ENCODE data around the gene PTCRA.
"Not testable (repeated sequence)": the region's sequence is repeated elsewhere in the genome, so short reads cannot be mapped to it uniquely, and the experiment has no call there.

PTCRA gene

DNA sequence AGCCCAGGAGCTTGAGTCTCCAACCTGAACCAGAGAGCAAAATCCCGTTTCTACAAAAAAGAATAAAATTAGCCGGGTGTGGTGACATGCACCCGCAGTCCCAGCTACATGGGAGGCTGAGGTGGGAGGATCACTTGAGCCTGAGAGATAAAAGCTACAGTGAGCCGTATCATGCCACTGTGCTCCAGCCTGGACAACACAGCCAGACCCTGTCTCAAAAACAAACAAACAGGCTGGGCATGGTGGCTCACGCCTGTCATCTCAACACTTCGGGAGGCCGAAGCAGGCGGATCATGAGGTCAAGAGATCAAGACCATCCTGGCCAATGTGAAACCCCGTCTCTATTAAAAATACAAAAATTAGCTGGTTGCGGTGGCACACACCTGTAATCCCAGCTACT lies 11.4 kb upstream of the PTCRA start:
- no peak for DNase-seq

DNA sequence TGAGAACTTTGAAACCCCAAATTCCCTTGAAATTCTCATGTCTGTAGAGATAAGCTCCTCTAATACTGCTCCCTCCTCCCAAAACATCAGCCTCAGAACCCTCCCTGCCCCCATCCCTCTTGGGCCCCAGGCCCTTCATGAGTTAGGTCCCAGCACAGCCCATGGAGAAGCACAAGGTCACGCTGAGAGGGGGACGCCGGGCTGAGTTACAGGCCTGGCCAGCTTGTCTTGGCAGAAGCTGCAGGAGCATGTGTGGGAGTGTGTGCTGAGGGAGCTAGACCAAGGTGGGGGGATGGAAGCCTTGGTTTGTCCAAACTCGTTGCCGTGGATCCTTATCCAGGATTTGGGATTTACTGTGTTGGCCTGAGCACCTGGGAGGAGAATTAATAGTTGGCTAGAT lies 8.5 kb upstream of the PTCRA start:
- DNase-seq: no peak

DNA sequence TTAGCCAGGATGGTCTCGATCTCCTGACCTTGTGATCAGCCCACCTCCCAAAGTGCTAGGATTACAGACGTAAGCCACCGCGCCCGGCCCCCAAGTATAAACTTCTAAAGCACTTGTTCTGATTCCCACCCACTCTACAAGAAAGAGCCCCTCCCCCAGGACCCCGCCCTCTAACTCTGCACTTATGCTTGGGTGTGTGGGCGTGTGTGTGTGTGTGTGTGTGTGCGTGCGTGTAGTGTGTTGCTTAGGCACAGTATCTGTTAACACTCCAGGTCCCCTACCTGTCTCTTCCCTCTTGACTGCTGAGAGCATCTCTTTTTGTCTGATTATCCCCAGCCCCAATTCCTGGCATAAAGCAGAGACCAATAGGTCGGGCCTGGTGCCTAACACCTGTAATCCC lies 6.0 kb upstream of the PTCRA start:
- DNase-seq: no peak

DNA sequence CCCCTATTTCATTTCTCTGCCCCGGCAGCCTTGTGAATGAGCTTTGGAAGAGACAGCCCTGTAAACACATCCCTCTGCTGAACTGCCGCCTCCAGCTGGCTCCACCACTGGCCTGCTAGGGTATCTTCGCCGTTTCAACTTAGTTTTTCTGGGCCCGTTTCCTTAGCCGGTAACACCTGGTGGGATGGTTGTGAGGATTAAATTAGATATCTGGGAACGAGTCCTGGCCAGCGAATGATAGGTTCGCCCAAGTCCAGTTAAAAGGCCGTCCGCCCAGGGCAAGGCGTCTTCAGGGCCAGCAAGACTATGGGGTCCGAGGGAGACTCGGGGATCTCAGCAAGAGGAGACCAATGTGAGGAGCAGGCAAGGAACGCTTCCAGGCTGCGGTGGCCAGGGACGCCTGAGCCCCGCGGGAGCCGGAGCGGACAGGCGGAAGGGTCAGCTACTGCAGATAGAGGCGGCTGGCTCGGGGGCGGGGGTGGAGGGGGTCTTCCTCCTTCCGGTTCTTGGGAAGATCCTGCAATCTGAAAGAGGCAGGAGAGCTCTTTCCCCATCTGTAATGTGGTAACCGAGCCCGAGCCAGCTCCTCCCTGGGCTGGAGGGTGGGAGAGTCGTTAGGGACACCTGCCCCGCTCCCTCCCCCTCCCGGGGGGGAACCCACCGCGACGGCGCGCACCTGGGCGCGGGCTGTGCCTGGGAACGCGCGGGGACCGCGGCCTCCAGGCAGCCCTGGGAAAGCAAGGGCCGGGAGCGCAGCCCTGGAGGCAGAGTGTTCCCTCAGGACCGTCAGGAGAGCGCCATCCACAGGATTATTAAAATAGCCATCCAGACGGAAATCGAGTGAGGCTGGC lies 4.5 kb upstream of the PTCRA start:
- DNase-seq: no peak

DNA sequence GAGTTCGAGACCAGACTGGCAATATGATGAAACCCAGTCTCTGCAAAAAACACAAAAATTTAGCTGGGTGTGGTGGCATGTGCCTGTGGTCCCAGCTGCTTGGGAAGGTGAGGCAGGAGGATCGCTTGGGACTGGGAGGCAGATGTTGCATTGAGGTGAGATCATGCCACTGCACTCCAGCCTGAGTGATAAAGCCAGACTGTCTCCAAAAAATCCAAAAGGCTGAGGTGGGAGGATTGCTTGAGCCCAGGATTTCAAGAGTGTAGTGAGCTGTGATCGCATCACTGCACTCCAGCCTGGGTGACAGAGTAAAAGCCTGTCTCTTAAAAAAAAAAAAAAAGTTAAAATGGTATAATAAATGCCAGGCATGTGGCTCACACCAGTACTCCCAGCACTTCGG lies 1.3 kb upstream of the PTCRA start:
- DNase-seq: no peak

DNA sequence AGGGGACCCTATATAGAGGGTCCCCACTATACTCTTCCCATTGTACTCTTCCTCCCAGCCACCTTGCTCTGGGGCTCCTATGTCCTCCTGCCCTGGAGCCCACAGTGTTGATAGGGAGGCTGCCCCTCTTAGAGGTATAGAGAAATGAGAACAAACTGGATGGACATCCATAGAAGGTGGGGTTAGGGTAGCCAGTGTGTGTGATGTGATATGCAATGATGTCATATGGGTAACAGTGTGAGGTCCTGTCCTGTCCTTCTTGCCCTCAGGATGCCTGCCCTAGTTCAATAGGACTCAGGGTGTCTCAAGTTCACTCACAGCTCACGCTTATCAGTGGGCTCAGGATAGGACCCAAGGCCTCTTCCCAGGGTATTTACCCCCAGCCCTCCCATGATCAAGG lies 435 bp downstream of the PTCRA start:
- no peak for DNase-seq

DNA sequence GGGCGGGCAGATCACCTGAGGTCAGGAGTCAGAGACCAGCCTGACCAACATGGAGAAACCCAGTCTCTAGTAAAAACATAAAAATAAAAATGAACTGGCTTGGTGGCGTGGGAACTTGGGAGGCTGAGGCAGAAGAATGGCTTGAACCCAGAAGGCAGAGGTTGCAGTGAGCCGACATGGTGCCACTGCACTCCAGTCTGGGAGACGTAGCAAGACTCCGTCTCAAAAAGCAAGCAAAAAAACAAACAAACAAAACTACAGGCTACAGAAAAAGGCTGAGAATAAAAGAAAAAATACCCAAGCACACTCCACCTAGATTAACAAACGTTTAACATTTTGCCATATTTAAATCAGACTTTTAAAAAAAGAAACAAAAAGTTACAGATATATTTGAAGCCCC lies 5.9 kb downstream of the PTCRA start:
- no peak for DNase-seq

DNA sequence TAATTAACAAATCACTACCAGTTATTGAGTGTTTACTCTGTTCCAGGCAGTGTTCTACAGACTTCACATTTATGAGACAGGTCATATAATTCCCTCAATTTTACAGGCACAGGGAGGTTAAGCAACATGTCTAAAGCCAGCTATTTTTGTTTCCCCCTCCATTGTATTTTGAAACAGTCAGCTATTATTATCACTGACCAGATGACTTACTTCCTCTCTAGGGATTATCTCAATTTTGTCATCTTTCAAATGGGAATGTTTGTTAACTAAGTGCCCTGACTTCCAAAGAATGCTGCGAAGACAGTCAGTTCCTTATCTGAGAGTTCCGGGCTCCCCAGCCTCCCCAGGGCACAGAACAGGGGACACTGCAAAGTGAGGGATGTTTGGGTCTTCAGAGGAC lies 7.8 kb downstream of the PTCRA start:
- DNase-seq: no peak

DNA sequence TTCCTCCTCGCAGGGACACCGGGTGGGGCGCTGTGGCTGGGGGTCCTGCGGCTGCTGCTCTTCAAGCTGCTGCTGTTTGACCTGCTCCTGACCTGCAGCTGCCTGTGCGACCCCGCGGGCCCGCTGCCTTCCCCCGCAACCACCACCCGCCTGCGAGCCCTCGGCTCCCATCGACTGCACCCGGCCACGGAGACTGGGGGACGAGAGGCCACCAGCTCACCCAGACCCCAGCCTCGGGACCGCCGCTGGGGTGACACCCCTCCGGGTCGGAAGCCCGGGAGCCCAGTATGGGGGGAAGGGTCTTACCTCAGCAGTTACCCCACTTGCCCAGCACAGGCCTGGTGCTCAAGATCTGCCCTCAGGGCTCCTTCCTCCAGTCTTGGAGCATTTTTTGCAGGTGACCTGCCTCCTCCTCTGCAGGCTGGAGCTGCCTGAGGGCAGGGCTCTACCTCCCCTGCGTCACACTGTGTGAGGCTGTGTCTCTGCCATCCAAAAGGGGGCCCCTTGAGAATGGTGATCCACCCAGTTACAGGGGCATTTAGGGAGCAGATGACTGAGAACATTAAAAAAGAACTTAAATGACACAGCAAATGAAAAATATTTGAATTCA lies 9.5 kb downstream of the PTCRA start:
- DNase-seq: no peak

DNA sequence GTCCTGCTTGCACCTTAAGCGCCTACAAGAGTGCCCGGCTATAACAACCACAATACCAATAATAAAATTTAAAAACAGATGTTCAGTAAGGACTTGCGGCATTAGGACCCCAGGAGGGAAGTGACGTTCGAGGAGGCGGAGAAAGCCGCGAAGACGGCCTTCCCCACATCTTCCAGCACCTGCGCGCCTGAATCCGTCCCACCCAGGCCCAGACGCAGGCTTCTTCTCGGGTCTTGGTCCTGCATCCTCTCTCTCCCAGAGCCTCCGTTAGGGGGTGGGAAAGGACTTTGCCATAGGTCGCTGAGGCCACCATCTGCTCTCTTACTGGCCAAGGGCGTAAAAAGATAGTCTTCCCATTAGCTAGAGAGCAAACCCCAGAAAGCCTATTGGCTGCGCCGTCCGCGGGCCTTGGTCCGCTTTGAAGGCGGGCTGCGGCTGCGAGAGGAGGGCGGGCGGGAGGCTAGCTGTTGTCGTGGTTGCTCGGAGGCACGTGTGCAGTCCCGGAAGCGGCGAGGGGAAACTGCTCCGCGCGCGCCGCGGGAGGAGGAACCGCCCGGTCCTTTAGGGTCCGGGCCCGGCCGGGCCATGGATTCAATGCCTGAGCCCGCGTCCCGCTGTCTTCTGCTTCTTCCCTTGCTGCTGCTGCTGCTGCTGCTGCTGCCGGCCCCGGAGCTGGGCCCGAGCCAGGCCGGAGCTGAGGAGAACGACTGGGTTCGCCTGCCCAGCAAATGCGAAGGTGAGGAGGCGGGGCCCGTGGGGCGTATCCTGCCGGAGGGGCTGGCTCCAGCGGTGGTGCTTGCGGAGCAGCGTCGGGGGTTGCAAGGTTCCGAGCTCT lies 13.3 kb downstream of the PTCRA start, which contains the start of gene CNPY3:
Gene CNPY3 (plus strand): TSS at position 495 of the 835 bp plus-strand sequence. CDS start 91 bp downstream, at position 586.
- peak; percentile 96 for DNase-seq

DNA sequence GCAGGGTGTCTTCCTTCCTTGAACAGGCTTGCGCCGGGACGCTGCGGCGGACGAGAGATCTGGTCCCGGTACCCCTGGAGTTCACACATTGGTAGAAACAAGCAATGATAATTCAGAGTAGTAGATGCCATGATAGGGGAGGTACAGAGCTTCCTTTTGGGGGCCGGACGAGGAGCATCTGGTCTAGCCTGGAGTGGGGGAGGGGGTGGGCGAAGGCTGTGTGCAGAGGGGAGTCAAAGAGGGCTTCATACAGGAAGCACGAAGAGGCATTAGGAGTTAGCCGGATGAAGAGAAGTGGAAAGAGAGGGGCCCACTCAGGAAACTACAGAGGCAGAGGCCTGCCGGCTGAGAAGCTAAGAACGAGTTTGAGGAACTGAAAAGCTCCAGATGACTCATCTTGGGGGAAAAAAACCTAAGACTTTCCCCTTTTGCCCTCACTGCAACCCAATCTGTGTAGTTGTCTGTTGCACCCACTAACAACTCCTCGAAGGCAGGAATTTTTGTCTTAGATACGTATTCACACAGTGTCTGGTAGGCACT lies 14.0 kb downstream of the PTCRA start:
- DNase-seq: peak; percentile 69

DNA sequence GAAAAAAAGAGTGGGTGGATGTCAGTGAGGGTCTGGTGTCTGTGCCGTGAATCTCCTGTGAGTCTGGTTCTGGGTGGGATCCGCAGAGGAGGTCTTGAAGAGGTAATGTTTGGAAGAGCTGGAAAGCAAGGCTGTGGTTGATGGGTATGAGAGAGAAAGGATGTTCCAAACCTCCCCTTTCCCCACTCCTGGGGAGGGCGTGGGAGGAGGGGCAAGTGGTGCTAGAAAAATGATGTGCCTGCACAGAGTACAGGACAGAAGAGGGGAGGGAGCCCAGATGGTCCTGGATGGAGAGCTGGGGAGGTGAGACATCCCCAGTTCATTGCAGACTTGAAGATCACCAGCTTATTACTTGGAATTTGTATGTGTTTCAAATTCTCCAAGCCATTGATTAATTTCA lies 16.6 kb downstream of the PTCRA start:
- DNase-seq: no peak

DNA sequence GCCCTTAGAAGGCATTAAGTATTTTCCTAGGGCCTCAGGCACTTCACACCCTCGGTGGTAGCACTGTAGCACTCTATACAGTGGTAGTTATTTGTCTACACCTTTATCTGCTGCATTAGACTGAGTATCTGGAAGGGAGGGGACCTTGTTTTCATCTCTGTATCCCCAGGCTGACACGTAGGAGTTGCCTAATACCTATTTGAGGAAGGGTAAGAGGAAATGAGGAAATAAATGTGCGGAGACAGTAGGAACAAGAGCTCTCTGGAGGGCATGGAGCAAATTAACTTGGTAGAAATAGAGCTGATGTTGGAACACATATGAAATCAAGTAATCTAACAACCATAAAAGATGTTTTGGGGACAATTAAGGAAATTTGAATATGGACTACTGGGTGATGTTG lies 17.4 kb downstream of the PTCRA start:
- peak; percentile 13 for DNase-seq

DNA sequence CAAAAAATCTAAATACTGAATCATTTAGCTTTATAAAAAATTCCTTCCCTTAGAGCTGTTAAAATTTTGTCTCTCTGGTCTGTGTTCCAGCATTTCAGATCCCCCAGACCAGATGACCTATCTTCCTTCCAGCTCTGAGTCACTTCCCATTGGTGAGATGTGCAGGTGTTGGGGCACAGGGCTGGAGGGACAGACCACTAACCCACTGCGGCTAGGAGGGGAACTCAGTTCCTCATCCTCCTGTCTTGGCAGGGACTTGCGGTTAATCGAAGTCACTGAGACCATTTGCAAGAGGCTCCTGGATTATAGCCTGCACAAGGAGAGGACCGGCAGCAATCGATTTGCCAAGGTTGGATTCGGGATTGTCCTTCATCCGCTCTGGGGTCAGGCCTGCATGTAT lies 19.5 kb downstream of the PTCRA start:
- no peak for DNase-seq

DNA sequence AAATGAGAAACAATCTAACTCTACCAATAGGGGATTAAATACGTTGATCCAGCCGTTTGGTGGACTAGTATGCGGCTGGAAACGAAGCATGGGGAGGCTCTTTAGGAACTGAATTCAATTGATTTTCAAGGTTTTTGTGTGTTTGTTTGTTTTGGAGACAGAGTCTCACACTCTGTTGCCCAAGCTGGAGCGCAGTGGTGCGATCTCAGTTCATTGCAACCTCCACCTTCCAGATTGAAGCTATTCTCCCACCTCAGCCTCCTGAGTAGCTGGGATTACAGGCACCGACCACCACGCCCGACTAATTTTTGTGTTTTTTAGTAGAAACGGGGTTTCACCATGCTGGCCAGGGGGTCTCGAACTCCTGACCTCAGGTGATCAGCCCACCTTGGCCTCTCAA lies 20.5 kb downstream of the PTCRA start:
- no peak for DNase-seq

DNA sequence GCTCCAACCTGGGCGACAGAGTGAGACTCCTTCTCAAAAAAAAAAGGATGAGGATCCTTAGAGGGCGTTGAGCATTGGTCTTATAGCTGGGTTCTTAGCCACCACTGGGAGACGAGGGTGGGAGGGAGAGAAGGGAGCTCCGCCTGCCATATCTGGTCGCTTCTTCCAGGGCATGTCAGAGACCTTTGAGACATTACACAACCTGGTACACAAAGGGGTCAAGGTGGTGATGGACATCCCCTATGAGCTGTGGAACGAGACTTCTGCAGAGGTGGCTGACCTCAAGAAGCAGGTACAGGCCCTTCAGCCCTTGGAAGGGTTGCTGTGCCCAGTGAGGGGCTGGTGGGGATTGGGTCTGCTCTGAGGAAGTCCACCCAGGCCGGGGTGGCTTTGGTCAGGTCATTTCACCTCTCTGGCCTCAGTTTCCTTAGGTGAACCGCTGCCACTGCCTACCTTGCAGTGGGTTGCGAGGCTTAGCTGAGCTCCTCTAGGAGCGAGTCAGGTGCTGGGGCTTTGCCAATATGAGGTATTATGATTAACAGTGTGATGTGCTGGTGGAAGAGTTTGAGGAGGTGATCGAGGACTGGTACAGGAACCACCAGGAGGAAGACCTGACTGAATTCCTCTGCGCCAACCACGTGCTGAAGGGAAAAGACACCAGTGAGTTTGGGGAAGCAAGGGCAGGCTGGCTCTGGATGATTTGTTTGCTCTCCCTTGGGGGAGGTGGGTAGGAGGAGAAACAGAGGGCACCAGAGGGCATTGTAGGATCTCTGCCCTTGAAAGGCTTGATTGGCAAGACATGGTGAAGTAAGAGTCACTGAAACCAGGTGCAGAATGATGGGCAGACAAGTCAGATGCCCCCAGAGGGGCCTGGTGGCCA lies 21.9 kb downstream of the PTCRA start:
- no peak for DNase-seq

DNA sequence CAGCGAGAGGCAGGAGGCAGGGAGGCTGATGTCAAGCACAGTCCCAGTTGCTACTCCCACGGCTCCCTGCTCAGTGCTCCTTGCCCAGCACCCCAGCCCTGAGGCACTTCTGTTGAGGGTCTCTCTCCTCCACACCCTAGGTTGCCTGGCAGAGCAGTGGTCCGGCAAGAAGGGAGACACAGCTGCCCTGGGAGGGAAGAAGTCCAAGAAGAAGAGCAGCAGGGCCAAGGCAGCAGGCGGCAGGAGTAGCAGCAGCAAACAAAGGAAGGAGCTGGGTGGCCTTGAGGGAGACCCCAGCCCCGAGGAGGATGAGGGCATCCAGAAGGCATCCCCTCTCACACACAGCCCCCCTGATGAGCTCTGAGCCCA lies 22.6 kb downstream of the PTCRA start:
- no peak for DNase-seq

DNA sequence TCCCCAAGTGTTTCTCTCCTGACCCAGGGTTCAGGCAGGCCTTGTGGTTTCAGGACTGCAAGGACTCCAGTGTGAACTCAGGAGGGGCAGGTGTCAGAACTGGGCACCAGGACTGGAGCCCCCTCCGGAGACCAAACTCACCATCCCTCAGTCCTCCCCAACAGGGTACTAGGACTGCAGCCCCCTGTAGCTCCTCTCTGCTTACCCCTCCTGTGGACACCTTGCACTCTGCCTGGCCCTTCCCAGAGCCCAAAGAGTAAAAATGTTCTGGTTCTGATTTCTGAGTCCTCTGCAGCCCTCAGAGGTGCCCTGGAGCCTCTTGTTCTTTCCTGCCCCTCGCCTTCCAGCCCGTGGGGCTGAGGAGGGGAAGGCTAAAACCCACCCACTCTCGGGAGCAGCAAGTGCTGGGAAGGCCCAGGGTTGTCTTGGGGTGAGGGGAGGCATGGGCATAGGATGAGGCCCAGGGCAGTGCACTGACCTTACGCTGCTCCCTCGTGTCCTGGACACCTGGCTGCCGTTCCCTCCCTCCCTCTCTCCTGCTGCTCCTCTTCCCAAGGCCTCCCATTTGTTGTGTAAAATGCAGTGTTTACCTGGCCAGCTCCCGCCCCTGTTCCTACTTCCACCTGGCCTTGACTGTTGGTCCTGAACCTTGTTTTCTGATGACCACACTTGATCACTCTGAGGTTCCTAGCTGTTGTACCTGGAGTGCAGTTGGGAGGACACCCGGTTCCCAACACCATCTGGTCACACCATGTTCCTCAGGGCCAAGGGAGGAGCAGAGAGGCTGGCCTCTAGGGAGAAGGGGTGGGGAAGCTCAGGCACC lies 23.3 kb downstream of the PTCRA start:
- no peak for DNase-seq

DNA sequence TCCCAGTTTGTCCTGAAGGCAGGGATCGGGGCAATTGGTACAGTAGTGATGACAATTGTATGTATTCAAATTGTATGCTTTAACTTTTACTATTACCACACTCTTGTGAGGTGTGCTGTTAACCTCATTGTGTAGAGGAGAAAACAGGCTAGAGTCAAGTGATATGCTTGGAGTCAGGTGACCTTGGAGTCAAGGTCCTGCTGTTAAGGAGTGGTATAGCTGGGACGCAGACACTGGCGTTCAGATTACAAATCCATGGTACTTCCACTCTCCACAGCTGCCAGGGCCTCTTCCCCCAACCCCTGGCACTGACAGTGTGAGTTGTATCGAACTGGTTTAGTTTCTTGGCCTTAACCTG lies 23.9 kb downstream of the PTCRA start:
- DNase-seq: no peak

DNA sequence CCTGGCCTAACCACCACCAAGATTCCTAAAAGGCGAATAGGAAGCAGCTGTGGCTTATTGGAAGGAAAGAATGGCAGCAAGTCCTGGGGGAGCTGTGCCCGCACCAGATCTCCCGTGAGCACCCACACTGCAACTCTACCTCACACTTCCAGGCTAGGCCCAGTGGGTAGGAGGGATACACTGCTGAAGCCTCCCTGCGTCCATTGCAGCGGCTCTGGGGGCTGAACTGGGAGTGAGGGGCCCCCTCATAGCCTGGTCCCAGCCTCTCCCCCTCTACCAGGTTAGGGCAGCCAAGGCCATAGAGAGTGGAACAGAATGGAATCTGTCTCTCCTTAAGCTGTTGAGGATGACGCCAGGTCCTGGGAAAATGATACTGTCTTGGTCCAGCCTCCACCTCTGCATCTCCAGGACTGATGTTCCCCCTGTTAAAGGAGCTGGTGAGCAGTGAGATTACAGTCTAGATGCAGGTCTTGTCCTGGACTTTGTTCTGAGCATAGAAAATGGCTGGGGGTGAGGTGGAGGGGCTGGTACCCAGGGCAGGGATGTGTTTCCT lies 24.7 kb downstream of the PTCRA start:
- DNase-seq: no peak

DNA sequence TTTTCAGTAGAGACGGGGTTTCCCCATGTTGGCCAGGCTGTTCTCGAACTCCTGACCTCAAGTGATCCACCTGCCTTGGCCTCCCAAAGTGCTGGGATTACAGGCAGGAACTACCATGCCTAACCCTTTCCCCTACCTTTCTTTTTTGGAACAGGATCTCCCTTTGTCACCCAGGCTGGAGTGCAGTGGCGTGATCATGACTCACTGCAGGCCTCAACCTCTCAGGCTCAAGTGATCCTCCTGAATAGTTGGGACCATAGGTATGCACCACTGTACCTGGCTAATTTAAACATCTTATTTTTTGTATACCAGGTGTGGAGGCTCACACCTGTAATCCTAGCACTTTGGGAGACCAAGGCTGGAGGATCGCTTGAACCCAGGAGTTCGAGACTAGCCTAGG lies 25.5 kb downstream of the PTCRA start:
- not testable (repeated sequence) for DNase-seq
